Activated T-cell treated with anti-CD3 and anti-CD28 coated beads, Interleukin-2, amount 50 U/mL, for 24 hours (primary cell): Measurements from ENCODE around the gene PKIG.
"Not testable (repeated sequence)": the region's sequence is repeated elsewhere in the genome, so short reads cannot be mapped to it uniquely, and the experiment has no call there.

ENCODE experiments used
- DNase-seq: peaks from one replicate; pipeline ENCODE4 v3.0.0-alpha.2; 2020
- H3K27ac Mint-ChIP-seq: 2 replicates; pipeline ENCODE4 v1.8.0; 2020; ENCODE audit warnings: mild to moderate bottlenecking, mixed read lengths
- H3K27me3 Mint-ChIP-seq: 2 replicates; pipeline ENCODE4 v1.8.0; 2020; ENCODE audit warnings: mixed read lengths
- H3K36me3 Mint-ChIP-seq: 2 replicates; pipeline ENCODE4 v1.8.0; 2020; ENCODE audit warnings: low read depth, mixed read lengths
- H3K4me1 Mint-ChIP-seq: 2 replicates; pipeline ENCODE4 v1.8.0; 2020; ENCODE audit warnings: low read depth, mixed read lengths
- H3K4me3 Mint-ChIP-seq: 2 replicates; pipeline ENCODE4 v1.8.0; 2020; ENCODE audit warnings: mild to moderate bottlenecking, moderate library complexity, mixed read lengths
- H3K9me3 Mint-ChIP-seq: 2 replicates; pipeline ENCODE4 v1.8.0; 2020; ENCODE audit warnings: mixed read lengths

Gene PKIG

DNA sequence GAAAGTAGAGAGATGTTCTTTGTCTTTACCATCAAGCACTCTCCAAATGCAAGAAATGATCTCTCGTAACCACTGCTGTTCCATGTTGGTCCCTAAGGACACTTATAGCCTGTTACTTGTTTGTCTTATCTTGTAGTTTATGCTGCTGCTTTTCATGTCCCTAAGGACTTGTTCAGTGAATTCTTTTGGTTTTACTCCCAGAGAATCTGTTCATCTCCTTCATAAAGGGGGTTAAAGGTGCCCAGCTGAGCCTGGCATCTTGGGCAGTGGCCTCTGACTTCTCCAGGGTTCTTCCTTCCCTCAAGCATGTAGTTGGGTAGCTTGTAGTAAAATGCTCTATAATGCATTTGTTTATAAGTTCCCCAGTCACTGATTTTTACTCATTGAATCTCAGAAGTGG lies 864 bp upstream of the PKIG start:
- Mint-ChIP-seq H3K4me1 (peaks cover 11% of the 10 kb centered on the region), H3K27ac (no peak overlapping the region), H3K4me3 (no peak overlapping the region), H3K9me3 (no peaks in the 10 kb centered on the region), H3K36me3 (no peaks in the 10 kb centered on the region), H3K27me3 (peaks cover 8% of the 10 kb centered on the region)
- DNase-seq = no peak

DNA sequence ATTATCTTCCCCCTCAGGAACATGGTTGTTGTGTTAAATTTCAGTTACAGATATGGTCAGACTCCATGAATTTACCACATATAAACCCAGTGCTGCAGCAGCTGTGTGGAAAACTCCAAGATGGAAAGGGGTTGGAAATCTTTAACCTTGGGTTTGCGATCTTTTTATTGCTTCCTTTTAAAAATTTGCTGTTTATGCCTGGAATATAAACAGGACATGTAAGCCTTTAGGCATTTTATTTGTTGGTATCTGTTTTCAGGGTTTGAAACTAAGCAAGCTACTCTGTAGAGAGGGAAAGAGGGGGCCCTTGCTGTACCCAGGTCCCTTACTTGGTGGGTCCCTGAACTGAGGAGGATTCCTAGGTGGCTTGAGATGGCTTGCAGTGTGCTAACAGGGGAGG lies 778 bp downstream of the PKIG start:
- Mint-ChIP-seq H3K9me3 (no peaks in the 10 kb centered on the region), H3K4me1 (no peaks in the 10 kb centered on the region), H3K4me3 (no peak overlapping the region), H3K27ac (no peak overlapping the region), H3K36me3 (no peaks in the 10 kb centered on the region), H3K27me3 (peaks cover 8% of the 10 kb centered on the region)
- DNase-seq = no peak

- DNase-seq = no peak
- Mint-ChIP-seq H3K4me1 (no peaks in the 10 kb centered on the region), H3K36me3 (no peaks in the 10 kb centered on the region), H3K27ac (no peak overlapping the region), H3K4me3 (no peak overlapping the region), H3K9me3 (no peaks in the 10 kb centered on the region), H3K27me3 (peaks cover 8% of the 10 kb centered on the region)
These were observed 1.8 kb downstream of the PKIG start for GRCh38 chr20:44584162-44584561.

GRCh38 chr20:44585057-44585963 lies 2.9 kb downstream of the PKIG start:
- Mint-ChIP-seq H3K27ac (peak overlapping the region; percentile 27), H3K4me3 (no peak overlapping the region), H3K4me1 (no peaks in the 10 kb centered on the region)

GRCh38 chr20:44586289-44586911 lies 4.0 kb downstream of the PKIG start:
- H3K4me1 Mint-ChIP-seq = no peaks in the 10 kb centered on the region
- H3K9me3 Mint-ChIP-seq = no peaks in the 10 kb centered on the region
- H3K4me3 Mint-ChIP-seq = no peak overlapping the region
- H3K27me3 Mint-ChIP-seq = peaks cover 8% of the 10 kb centered on the region
- H3K27ac Mint-ChIP-seq = no peak overlapping the region
- no peak for DNase-seq
- no peaks in the 10 kb centered on the region for H3K36me3 Mint-ChIP-seq

More at GRCh38 chr20:44585057-44585963, 2.9 kb downstream of the PKIG start:
- H3K9me3 Mint-ChIP-seq = no peaks in the 10 kb centered on the region
- no peak for DNase-seq
- peaks cover 8% of the 10 kb centered on the region for H3K27me3 Mint-ChIP-seq
- H3K36me3 Mint-ChIP-seq = no peaks in the 10 kb centered on the region

DNA sequence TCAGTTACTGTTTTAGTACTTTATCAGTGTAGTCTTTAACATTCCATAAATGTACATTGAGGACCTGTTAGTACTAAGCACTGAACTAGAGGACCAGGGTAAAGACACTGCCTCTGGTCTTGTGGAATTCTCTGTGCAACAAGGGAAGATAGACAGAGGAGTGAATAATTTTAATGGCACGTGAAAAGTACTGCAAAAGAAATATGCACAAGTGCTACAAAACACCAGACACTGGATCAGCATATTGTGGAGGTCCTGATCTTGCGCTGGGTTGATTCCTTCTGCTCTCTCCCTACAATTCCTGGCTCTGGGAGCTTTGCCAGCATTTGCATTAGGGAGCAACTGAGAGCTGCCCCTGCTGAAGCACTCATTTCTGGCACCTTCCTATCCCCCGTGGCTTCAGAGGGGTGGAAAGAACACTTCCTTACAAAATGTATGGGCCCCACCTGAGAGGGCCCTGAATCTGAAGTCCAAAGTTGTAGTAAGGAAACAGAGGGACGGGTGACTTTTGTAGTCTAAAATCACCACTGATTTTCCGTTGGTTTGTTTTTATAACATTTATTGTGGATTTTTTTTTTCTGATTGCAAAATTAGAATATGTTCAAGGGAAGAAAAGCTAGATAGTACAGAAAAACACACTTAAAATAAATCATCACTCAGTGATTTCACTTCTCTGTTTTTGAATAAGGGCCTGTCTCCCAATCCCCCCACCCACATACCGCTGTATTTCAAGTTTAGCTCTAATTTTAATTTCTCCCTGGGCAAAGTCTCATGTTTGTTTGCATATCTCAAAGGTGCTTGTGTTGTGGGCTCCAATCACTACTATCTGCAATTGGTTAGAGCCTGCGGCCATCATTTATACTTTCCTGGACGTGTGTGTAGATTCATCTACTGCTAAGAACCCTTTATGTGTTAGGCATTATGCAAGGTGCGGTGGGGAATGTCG lies 4.9 kb downstream of the PKIG start:
- no peak for DNase-seq
- H3K27me3 Mint-ChIP-seq = peaks cover 2% of the 10 kb centered on the region
- H3K27ac Mint-ChIP-seq = no peak overlapping the region
- H3K4me3 Mint-ChIP-seq = no peak overlapping the region
- no peaks in the 10 kb centered on the region for H3K9me3 Mint-ChIP-seq
- no peaks in the 10 kb centered on the region for H3K4me1 Mint-ChIP-seq
- no peaks in the 10 kb centered on the region for H3K36me3 Mint-ChIP-seq

DNA sequence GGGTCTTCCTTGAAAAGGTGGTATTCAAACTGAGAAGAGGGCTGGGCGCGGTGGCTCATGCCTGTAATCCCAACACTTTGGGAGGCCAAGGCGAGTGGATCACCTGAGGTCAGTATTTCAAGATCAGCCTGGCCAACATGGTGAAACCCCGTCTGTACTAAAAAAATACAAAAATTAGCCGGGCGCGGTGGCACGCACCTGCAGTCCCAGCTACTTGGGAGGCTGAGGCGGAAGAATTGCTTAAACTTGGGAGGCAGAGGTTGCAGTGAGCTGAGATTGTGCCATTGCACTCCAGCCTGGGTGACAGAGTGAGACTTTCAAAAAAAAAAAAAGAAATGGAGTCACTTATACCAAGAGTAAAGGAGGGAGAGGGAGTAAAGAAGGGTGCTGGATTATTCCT lies 5.9 kb downstream of the PKIG start:
- H3K4me3 Mint-ChIP-seq, H3K36me3 Mint-ChIP-seq, H3K9me3 Mint-ChIP-seq, H3K4me1 Mint-ChIP-seq, DNase-seq, H3K27me3 Mint-ChIP-seq, H3K27ac Mint-ChIP-seq: not testable (repeated sequence)

DNA sequence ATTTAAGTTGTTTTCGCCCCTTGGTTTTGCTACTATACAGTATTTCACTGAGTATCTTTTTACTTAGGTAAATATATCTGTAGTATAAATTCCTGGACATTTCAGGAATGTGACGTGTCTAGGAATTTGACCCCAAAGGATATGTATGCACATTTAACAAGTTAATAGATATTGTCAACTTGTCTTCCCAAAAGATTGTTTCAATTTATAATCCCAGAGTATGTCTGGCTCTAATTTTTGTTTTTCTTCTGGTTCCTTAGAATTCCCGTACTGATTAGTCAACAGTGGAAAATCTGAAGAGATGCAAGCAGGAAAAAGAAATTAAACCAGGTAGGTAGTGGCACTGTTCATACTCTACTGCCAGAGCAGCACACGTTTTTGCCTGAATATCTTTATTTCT lies 7.2 kb downstream of the PKIG start:
- H3K4me1 Mint-ChIP-seq = no peaks in the 10 kb centered on the region
- no peak overlapping the region for H3K27ac Mint-ChIP-seq
- no peaks in the 10 kb centered on the region for H3K36me3 Mint-ChIP-seq
- no peak for DNase-seq
- H3K9me3 Mint-ChIP-seq = no peaks in the 10 kb centered on the region
- H3K27me3 Mint-ChIP-seq = no peaks in the 10 kb centered on the region
- H3K4me3 Mint-ChIP-seq = no peak overlapping the region

- Mint-ChIP-seq H3K4me3 (no peak overlapping the region), H3K27me3 (no peaks in the 10 kb centered on the region), H3K27ac (no peak overlapping the region), H3K9me3 (no peaks in the 10 kb centered on the region), H3K4me1 (no peaks in the 10 kb centered on the region), H3K36me3 (no peaks in the 10 kb centered on the region)
- no peak for DNase-seq
These were observed 8.8 kb downstream of the PKIG start for GRCh38 chr20:44590980-44591778.

- no peak for DNase-seq
- no peak overlapping the region for H3K4me3 Mint-ChIP-seq
- H3K9me3 Mint-ChIP-seq = no peaks in the 10 kb centered on the region
- no peak overlapping the region for H3K27ac Mint-ChIP-seq
- no peaks in the 10 kb centered on the region for H3K4me1 Mint-ChIP-seq
- H3K27me3 Mint-ChIP-seq = no peaks in the 10 kb centered on the region
- H3K36me3 Mint-ChIP-seq = no peaks in the 10 kb centered on the region
These were observed 10.0 kb downstream of the PKIG start for GRCh38 chr20:44592366-44592765.

DNA sequence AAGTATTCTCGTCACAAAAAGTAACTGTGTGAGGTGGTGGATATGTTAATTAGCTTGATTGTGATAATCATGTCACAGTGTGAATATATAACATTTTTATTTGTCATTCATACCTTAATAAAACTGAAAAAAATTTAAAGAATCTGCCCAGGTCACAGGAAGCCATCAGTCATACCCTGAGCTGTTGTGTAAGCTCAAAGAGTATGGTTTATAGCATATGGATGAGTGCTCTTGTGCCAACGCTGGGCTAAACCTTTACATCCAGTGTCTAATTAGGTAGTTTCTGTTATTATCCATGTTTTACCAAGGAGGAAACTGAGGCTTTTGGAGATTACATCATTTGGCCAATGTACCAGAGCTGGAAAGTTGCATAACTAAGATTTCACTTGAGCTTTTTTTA lies 11.4 kb downstream of the PKIG start:
- Mint-ChIP-seq H3K9me3 (no peaks in the 10 kb centered on the region), H3K4me3 (no peak overlapping the region), H3K36me3 (no peaks in the 10 kb centered on the region), H3K27ac (no peak overlapping the region), H3K4me1 (peaks cover 9% of the 10 kb centered on the region), H3K27me3 (no peaks in the 10 kb centered on the region)
- no peak for DNase-seq

DNA sequence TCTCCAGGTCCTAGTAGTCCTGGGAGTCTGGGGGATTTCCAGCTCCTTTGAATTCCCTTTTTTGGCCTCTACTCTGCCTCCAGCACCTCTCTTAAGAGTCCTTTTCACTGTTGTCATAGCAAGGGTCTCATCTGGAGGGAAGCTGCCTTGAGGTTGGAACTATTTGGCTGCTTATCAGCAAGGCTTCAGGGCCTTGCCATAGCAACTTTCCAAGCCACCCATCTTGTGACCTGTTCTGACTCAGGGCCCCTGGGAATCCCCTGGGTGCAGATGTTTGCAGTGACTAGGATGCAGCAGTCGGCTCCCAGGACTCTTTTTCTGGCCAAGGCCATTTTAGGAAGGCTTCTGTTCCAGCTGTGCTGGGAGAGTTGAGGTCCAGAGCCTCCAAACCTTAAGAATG lies 12.4 kb downstream of the PKIG start:
- no peak for DNase-seq
- no peak overlapping the region for H3K27ac Mint-ChIP-seq

GRCh38 chr20:44596010-44596409 lies 13.6 kb downstream of the PKIG start:
- no peaks in the 10 kb centered on the region for H3K9me3 Mint-ChIP-seq
- DNase-seq = no peak
- peaks cover 14% of the 10 kb centered on the region for H3K4me1 Mint-ChIP-seq
- no peaks in the 10 kb centered on the region for H3K27me3 Mint-ChIP-seq
- no peak overlapping the region for H3K4me3 Mint-ChIP-seq
- H3K27ac Mint-ChIP-seq = no peak overlapping the region
- no peaks in the 10 kb centered on the region for H3K36me3 Mint-ChIP-seq

More for the DNA sequence above, 12.4 kb downstream of the PKIG start:
- H3K4me3 Mint-ChIP-seq = no peak overlapping the region
- H3K36me3 Mint-ChIP-seq = no peaks in the 10 kb centered on the region
- no peaks in the 10 kb centered on the region for H3K9me3 Mint-ChIP-seq
- no peaks in the 10 kb centered on the region for H3K27me3 Mint-ChIP-seq
- peaks cover 14% of the 10 kb centered on the region for H3K4me1 Mint-ChIP-seq

- no peak overlapping the region for H3K4me3 Mint-ChIP-seq
- H3K27ac Mint-ChIP-seq = no peak overlapping the region
- peaks cover 18% of the 10 kb centered on the region for H3K4me1 Mint-ChIP-seq
- no peaks in the 10 kb centered on the region for H3K36me3 Mint-ChIP-seq
- no peaks in the 10 kb centered on the region for H3K9me3 Mint-ChIP-seq
- DNase-seq = no peak
- no peaks in the 10 kb centered on the region for H3K27me3 Mint-ChIP-seq
These were observed 14.5 kb downstream of the PKIG start for GRCh38 chr20:44596876-44597275.
